GM18499 (cell line): ENCODE data around the gene CARD16.
"Not testable (repeated sequence)": the region's sequence is repeated elsewhere in the genome, so short reads cannot be mapped to it uniquely, and the experiment has no call there.

Source experiments
- ATAC-seq: cut with Tn5 transposase; IDR thresholded peaks from one replicate; pipeline ENCODE4 v1.9.1; 2021; ENCODE audit warnings: moderate number of reproducible peaks; ENCODE audit not compliant: insufficient read depth, unreplicated experiment

The CARD16 gene

DNA sequence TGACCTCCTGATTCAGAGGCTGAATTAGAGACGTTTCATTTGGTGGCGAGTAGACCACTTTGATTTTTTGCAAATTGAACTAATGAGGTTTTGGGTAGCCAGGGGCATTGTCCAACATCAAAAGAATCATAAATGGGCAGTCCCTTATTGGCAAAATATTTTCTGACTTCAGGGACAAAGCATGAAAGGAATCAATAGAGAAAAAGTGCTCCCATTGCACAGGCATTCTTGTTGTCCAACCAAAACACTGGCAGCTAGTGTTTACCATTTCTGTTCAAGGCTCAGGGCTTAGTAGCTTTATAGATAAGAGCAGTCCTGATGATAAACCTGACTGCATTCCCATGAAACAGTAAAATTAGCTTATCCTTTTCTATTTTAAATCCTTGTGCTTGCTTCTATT lies 6.4 kb upstream of the CARD16 start:
- no peak for ATAC-seq

DNA sequence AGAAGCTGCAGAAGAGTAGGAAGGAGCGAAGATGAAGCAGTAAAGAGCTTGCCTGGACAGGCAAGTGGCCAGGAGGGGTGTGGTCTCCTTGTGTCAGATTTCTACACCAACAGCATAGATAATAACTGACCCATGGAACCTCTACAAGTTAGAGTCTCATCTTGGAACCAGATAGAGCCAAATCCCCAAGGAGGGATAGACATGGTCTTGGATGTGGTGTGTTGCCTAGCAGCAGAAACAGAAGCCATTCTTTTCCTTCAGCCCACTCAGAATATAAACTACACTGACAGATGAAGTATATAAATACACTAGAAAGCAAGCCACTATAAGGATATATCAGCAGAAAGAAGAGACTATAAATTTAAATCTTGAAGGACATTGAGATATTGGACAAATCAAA lies 4.3 kb upstream of the CARD16 start:
- no peak for ATAC-seq

DNA sequence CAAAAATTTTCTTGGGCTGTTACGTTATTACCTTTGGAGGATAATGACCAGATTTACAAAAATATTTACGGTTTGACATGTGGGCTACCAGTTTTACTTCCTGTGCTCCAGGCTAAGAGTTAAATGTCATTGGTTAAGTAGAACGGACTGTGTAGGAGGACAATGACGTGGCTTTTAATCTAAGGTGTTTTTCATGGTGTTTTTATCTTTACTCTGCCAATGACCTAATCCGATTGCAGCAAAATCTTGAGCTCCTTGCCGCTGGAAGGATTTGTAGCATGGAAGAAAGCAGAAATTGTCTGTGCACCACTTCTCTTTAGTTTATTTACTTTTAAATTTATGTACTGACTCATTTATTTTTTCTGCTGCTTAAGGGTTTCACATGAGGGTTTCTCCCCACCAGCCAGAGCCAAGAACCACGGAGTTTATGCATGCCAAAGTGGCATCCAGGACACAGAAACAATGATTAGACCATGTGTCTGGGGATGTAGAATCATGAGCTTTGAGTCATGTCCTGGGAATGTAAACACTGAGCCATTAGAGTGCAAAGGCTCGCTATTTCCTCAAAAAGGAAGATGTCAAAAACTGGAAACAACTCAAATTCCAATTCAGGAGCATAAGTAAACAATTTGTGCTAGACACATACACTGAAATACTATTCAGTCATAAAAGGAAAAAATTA lies 1.9 kb upstream of the CARD16 start:
- no peak for ATAC-seq

DNA sequence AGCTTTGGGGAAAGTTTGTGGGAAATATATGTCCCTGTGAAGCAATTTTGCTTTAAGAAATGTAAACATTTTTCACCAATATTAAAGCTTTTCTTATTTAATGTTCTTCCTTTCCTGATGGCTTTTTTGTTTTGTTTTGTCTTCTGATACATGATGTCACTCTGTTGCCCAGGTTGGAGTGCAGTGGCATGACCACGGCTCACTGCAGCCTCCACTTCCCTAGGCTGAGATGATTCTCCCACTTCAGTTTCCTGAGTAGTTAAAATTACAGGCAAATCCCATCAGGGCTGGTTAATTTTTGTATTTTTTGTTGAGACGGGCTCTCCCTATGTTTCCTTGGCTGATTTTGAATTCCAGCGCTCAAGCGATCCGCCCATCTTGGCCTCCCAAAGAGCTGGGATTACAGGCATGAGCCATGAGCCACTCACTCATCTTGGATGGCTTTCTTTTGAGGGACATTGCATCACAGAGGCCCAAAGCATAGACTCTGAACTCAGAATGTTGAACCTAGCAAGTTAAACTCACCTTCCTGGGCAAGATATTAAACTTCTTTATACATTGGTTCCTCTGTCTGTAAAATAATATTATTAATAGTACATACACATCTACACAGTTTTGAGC lies 651 bp upstream of the CARD16 start:
- ATAC-seq: no peak

DNA sequence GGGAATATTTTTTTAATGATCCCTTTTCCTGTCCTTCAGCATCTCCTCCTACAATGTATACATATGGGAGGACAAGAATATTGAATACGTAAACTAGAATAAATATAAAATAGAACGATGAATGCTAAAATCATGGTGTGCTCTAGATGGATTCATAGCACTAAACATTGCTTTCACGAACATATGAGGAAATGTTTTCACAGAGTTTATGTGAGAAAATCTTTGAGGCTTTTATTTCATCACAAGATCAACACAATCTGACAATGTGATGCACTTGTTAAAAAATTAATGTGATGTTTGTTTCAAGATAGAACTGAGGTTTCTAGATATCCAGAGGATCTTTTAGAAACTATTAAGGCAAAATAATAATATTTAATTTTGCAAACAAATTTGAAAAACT lies 3.0 kb downstream of the CARD16 start:
- ATAC-seq: no peak

DNA sequence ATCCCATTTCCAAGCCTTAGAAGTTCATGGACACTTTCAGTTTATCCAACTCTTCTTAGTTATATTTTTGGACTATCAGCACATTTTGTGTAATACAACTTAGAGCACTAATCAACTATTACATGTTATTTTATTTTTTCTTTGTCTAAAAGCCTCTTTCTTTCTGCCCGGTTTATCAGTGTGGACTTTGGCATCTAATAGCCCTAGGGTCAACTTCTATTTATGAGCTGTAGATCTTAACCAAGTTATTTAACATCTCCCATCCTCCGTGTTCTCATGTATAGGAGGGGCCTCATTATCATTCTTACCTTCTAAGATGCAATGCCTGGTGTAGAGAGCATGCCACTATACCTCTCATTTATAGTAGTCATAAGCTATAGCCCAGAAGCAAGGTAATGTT lies 4.4 kb downstream of the CARD16 start:
- ATAC-seq: no peak

DNA sequence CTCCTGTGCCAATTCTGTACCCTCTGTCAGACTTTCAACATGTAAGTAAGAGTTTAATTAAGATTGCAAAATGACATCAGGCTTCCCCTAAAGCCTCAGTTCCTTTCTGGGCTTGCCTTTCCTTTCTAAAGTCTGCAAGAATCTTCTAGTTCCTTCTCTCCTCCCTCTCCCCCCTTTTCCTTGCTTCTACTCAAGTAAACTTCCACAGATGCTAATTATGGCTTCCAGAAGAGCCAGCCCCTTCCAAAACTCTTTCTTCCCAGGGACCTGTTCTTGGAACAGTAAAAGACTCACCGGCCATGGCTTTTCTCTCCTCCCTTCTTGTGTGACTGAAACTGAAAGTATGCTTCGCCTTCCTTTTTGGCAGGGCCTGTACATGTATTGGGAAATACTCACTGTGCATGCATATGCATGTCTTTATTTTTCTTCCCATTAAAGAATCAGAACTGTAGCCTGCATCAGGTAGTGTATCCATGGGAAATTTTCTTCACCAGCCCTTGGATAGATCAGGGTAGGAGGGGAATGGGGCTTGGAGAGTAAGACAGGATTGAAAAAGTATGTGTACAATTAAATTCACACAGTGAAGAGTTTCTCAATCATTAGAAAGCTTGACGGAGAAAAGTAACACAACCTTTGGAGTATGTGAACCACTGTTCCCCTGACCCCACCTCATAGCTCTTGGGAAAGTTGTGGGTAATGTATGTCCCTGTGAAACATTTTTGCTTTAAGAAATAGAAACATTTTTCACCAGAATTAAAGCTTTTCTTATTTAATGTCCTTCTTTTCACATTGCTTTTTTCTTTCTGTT lies 10.1 kb downstream of the CARD16 start, which contains the start of gene CASP1:
Gene CASP1 (minus strand): TSS at position 332 of the 808 bp plus-strand sequence. CDS start 31 bp downstream, at position 301.
- ATAC-seq: peak; percentile 95

DNA sequence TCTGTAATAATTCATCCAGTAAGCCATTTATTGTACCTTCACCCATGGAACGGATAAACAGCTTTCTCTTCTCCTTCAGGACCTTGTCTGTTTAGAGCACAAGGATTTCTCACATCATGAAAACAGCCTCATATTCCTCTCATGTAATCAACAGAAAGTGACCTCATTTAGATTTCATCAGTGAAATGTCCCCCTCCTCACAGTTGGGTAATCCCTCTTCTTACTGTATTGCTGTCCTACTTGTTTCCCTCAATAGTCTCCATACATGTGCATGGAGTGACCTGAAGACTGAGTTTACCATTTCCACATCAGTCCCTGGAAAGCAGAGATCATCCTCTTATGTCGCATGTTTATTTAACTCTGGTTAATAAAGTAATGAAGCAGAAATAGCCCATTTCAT lies 10.7 kb downstream of the CARD16 start:
- ATAC-seq: not testable (repeated sequence)

DNA sequence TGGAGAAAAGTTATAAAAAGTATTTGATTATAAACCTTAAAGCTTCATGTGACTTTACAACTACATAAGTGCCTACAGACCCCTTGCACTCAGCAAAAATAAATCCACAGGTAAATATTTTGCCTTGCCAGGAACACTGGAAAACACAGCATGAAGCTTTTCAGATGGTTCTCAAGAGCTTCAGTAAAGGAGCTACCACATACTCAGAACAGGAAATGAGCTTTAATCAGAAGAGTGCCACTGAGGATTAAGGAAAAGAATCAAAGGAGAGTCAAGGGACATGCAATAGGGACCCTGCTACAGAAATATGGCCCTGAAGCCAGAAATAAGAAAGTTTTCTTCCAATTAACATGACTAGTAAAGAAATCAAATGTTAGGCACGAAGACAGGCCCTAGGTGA lies 11.4 kb downstream of the CARD16 start:
- ATAC-seq: no peak

DNA sequence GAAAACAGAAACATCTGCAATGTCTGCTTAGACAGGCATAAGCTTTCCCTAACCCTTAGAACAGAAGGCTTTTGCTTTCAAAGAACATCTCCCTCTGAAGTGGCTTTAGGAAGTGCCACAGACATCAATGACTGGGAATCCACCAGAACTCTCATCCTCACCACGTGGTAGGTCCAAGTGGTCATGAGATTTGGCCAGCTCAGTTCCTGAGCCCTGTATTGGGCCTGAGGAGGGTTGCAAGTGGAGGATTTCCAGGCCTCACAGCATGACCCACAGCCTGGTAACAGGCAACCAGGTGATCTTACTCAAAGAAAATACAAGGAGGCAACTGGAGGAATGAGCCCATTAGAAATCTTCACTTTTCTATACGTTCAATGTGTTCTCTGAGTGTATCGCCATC lies 11.8 kb downstream of the CARD16 start:
- no peak for ATAC-seq

DNA sequence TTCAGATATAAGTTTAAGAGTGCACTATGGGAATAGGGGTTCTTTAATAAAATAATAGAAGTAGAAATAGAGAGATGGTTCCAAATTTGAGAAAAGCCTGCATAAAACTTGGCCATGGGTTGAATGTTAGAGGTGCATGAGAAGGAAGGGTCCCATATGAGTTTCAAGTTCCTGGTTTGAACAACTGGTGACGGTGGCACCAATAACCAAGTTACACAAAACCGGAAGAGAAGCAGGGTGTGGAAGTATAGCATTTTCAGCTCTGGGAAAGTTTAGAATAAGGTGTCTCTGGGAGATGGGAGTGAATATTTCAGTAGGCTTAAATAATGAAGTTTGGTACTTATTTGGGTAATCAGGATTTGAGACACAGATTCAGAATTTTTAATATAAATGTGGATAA lies 12.6 kb downstream of the CARD16 start:
- ATAC-seq: no peak

DNA sequence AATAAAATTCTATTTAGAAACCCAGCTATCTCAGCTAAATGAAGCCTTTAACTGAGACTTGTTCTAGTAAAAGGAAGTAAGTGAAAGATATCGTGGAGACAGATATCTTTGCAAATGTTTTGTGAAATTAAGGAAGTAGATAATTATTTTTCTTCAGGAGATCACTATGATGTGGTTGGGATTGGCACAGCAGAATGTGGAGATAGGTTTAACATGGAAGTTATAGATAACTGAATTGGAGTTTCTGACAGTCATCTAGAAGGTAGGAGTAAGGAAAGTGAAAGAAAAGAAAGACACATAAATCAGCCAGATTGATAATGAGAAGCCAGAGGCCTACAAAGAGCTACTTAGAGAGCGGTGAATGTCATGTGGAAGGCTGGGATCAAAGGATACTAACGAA lies 17.5 kb downstream of the CARD16 start:
- no peak for ATAC-seq

DNA sequence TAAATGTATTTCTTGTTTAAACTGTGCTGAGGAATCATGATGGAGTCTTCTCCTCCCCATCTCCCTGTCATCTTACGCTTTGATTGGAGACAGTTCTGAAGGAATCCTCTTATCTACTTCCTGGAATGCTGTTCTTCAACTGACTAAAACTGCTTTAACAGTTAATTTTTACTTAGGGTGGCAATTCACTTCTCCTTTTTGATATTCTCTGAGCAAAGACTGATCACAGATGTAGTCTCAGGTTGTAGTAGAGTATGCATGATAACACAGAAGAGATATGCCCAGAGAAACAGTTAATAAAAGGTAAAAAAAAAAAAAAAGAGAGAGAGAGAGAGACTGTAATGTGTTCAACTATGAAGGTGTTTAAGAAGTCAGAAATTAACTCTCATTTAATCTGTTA lies 20.7 kb downstream of the CARD16 start:
- no peak for ATAC-seq

DNA sequence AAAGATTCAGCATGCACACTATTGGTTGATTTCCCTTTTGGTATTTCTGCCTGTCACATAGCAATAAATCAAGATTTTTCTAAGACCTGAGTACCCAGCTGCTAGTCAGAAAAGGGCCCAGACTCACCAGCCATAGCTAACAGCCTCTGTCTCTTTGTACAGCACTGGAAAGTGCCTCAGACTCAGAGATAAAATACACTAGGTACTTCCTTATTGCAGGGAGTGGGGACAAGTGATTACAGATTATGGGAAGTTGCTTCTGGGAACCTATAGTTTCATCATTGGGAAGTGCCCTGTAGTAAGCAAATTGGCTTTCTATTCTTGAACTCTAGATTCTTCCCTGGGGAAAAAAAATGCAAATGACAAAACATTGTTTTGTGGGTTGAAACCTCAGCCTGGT lies 22.1 kb downstream of the CARD16 start, which contains the start of gene CASP5:
Gene CASP5 (minus strand): TSS at position 166 of the 400 bp plus-strand sequence. CDS start 32 bp downstream, at position 134.
- no peak for ATAC-seq

DNA sequence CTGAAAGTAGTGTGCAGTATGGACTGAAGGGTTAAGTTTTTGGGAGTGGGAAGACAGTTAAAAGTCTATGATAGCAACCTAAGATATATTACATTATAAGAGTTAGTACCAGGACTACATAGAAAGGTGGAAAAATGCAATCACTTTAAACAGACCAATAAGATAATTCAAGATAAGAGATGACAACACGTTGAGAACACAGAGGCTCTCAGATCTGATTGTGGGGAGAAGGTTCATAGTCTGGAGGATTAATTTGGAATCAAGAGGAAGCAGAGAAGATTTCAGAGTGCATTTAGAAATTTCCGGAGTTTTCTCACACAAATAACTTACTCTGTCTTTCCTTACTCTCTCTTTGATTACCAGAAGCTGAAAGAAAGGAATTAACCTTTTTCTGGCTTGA lies 22.6 kb downstream of the CARD16 start:
- ATAC-seq: no peak

DNA sequence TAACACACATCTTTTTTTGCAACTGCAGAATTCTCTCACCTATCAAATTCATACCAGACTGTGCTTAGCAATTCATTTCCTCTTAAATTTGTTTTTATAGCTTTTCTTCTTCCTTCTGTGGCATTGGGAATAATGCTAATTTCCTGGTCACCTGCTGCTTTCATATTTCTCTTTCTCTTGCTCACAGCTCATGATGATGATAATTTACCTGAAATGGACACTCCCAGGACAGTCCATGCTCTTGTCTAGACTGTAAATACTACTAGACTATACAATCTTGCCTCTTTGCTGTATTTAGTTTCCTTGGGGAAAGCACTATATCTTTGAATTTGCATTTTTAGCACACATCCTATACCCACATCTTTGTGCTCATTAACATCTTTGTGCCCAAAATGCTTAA lies 37.7 kb downstream of the CARD16 start:
- ATAC-seq: no peak

DNA sequence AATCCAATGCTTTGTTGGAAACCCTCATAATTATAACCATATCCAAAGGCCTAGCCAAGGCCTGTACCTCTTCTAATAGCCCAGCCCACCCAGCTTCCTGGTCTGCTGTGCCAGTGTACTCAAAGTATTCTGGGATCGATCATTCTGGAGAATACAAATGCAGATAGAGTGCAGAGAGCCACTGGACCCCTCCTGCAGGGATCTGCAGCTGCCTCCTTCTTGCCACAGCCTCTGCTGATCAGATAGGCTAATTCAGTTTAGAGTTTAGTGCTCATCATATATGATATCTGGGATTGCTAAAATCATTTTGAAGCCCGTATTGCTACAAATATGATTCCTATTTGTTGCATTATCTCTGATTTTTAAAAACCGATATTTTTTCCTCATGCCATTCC lies 39.7 kb downstream of the CARD16 start:
- ATAC-seq: no peak

DNA sequence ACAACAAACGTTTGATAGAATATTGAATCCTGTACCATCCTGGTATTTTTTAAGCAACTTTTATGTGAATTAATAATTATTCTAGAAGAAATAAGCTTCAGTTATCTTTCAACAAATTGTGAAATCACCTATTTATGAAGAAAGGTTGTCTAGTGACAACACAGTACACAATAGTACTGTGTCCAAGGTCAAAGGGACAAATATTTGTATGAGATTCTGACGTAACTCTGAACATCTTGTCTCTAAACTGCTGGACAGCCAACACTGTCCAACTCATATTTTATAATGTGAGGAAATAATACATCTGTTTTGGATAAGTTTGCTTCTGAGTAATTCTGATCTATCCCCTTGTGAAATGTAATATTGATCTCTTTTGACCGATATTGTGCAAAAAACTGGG lies 41.1 kb downstream of the CARD16 start:
- no peak for ATAC-seq

DNA sequence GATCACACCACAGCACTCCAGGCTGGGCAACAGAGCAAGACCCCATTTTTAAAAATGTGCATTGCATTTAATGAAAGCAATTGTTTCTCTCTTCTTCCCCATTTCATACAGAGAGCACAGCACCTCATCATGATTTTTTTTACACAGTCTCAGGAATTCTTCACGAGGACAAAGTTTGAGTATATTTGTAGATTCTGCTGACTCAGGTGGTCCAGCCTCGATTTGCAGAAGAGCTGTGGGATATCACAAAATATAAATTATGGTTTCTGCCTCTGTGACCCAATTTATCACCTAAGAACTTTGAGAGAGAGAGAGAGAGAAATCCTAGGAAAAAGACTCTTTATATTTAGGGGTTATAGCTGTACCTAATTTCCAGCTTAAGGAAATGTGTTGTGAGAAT lies 42.0 kb downstream of the CARD16 start:
- no peak for ATAC-seq

DNA sequence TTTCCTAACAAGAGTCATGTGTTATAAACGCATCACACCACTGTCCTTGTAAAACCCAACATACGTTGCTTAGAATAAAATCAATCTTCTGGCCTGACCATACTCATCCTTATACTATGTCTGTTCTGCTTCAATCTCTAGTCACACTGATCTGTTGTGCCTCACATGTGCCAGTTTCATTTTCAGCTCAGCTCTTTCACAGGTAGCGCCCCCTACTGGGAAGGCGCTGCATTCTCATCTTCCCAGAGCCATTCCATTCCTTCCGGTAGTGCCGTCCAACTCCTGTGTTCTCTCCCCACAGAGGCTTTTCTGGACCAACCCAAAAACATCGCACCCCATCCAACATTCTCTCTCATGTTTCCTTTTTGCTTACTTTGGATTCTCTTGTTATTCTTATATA lies 44.3 kb downstream of the CARD16 start:
- ATAC-seq: peak; percentile 76

DNA sequence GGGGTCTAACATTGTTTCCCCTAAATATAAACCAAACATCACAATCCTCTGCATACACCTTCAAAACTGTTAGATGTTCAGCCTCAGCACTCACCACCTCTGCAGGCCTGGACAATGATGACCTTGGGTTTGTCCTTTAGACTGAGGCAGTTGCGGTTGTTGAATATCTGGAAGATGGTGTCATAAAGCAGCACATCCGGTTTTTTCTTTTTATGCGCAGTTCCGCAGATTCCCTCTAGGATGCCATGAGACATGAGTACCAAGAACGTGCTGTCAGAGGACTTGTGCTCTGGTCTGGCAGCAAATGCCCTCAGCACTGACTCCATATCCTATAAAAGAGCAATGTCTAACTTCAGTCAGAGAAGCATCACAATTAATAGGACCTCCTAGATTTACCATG lies 45.0 kb downstream of the CARD16 start:
- ATAC-seq: no peak
